HCT116 (cell line): Measurements from ENCODE around the gene THRB. TPM values are rescaled to one million over a fixed set of nuclear protein-coding genes. Genes with fewer than 3 reads are reported as not detected.

Experiments used
- ATAC-seq: fragments of 200-7000 bp; cut with Tn5 transposase; 2 replicates; pipeline ENCODE4 v1.9.1; 2020; ENCODE audit warnings: mild to moderate bottlenecking, moderate library complexity
- BruUV-seq: library from RNA; stranded (reverse); fragments of 400-500 nt; replicated peaks from 2 replicates; lab custom pipeline; 2021; lab: Mats Ljungman, UMichigan
- CTCF ChIA-PET: fragments of 300-600 bp; sonication (Branson Sonifier 250); formaldehyde crosslinking; loops from one replicate; lab custom pipeline; 2021; ENCODE audit warnings: antibody characterized with exemption; lab: Charles Lee
- POLR2A ChIA-PET: fragments of 300-600, 350-600 bp; sonication (Branson Sonifier 250); formaldehyde crosslinking; loops from one replicate; lab custom pipeline; 2021; ENCODE audit warnings: antibody characterized with exemption; lab: Charles Lee
- RAD21 ChIA-PET, 2 experiments: fragments of 300-600 bp; sonication (Branson Sonifier 250); formaldehyde crosslinking; loops; one replicate each; lab custom pipeline; 2023; ENCODE audit warnings: low total read pairs in 2 of 2; ENCODE audit not compliant: uncharacterized antibody in 2 of 2, unreplicated experiment in 2 of 2, low non-redundant PET in 1 of 2; lab: Charles Lee
- DNase-seq: peaks from one replicate; pipeline ENCODE4 v3.0.0-alpha.2; 2010; ENCODE audit warnings: low read depth, low spot score
- H2AFZ ChIP-seq: fragments of 200-600 bp; shearing (Covaris generic), sonication (generic); 2 replicates; pipeline ENCODE4 v1.6.1; 2017; ENCODE audit warnings: low read depth, mixed run types, mixed read lengths, antibody characterized with exemption, low read length; ENCODE audit not compliant: poor library complexity, severe bottlenecking
- H3K27ac ChIP-seq: 2 replicates; pipeline ENCODE4 v1.5.1; 2012; ENCODE audit warnings: low read depth, low read length
- H3K27me3 ChIP-seq: fragments of 200-600 bp; sonication (generic); 2 replicates; pipeline ENCODE4 v1.6.1; 2016; ENCODE audit warnings: mixed run types, low read length, mixed read lengths; ENCODE audit not compliant: insufficient read depth
- H3K36me3 ChIP-seq, 2 experiments: fragments of 200-500 bp in 1 of 2; fragments of 200-600 bp in 1 of 2; sonication (Bioruptor generic) in 1 of 2; sonication (generic) in 1 of 2; 2 replicates each; pipeline versions ENCODE4 v1.5.1 to v1.6.1; 2014 to 2016; ENCODE audit warnings: low read length in 2 of 2, inconsistent platforms in 1 of 2, mixed read lengths in 1 of 2, mixed run types in 1 of 2; ENCODE audit not compliant: insufficient read depth in 2 of 2, control insufficient read depth in 1 of 2
- H3K4me1 ChIP-seq, 2 experiments: fragments of 200-600 bp in 1 of 2; sonication (generic) in 1 of 2; 2 replicates each; pipeline versions ENCODE4 v1.5.1 to v1.6.1; 2012 to 2017; ENCODE audit warnings: low read length in 2 of 2, inconsistent platforms in 1 of 2, mild to moderate bottlenecking in 1 of 2, mixed read lengths in 1 of 2, mixed run types in 1 of 2, moderate library complexity in 1 of 2; ENCODE audit not compliant: insufficient read depth in 2 of 2, control insufficient read depth in 1 of 2
- H3K4me2 ChIP-seq: fragments of 200-600 bp; sonication (generic); 2 replicates; pipeline ENCODE4 v1.6.1; 2017; ENCODE audit warnings: mixed run types, low read length, mixed read lengths
- H3K4me3 ChIP-seq, 2 experiments: fragments of 200-600 bp in 1 of 2; sonication (generic) in 1 of 2; replicated peaks in 1 of 2; 2 replicates each; pipeline ENCODE4 v1.5.1; 2011 to 2016; ENCODE audit warnings: low read length in 2 of 2, control low read depth in 1 of 2, low read depth in 1 of 2, mild to moderate bottlenecking in 1 of 2, mixed read lengths in 1 of 2, mixed run types in 1 of 2
- H3K79me2 ChIP-seq: fragments of 200-600 bp; sonication (generic); 2 replicates; pipeline ENCODE4 v1.6.1; 2017; ENCODE audit warnings: mild to moderate bottlenecking, mixed run types, low read length, moderate library complexity, mixed read lengths; ENCODE audit not compliant: insufficient read depth
- H3K9ac ChIP-seq: fragments of 200-600 bp; sonication (generic); 2 replicates; pipeline ENCODE4 v1.6.1; 2016; ENCODE audit warnings: low read length, mixed read lengths
- H3K9me2 ChIP-seq: fragments of 200-600 bp; sonication (generic), shearing (Covaris generic); 2 replicates; pipeline ENCODE4 v1.6.1; 2017; ENCODE audit warnings: mixed run types, mild to moderate bottlenecking, moderate library complexity; ENCODE audit not compliant: insufficient read depth
- H3K9me3 ChIP-seq, 2 experiments: fragments of 200-500 bp in 1 of 2; fragments of 200-600 bp in 1 of 2; sonication (Bioruptor generic) in 1 of 2; sonication (generic) in 1 of 2; 2 replicates each; pipeline ENCODE4 v1.6.1; 2014 to 2017; ENCODE audit warnings: low read length in 2 of 2, mixed read lengths in 2 of 2, inconsistent platforms in 1 of 2, low read depth in 1 of 2, mild to moderate bottlenecking in 1 of 2, mixed run types in 1 of 2, moderate library complexity in 1 of 2; ENCODE audit not compliant: control insufficient read depth in 1 of 2, insufficient read depth in 1 of 2
- H4K20me1 ChIP-seq: fragments of 200-600 bp; sonication (generic), shearing (Covaris generic); 2 replicates; pipeline ENCODE4 v1.6.1; 2017; ENCODE audit warnings: mixed run types, mild to moderate bottlenecking, moderate library complexity; ENCODE audit not compliant: insufficient read depth
- ATF3 ChIP-seq: IDR thresholded peaks from 2 replicates; pipeline ENCODE4 v1.6.1; 2012
- CBX3 ChIP-seq: IDR thresholded peaks from 2 replicates; pipeline ENCODE4 v1.6.1; 2012; ENCODE audit warnings: low read depth
- CEBPB ChIP-seq: IDR thresholded peaks from 2 replicates; pipeline ENCODE4 v1.6.1; 2012; ENCODE audit warnings: low read depth
- ELF1 ChIP-seq: IDR thresholded peaks from 2 replicates; pipeline ENCODE4 v1.6.1; 2012; ENCODE audit warnings: low read depth, borderline replicate concordance
- EZH2 ChIP-seq: fragments of 200-600 bp; sonication (generic); IDR thresholded peaks from 2 replicates; pipeline ENCODE4 v1.6.1; 2017; ENCODE audit warnings: antibody characterized with exemption, mixed run types
- FOSL1 ChIP-seq: IDR thresholded peaks from 2 replicates; pipeline ENCODE4 v1.6.1; 2012; ENCODE audit warnings: low read depth
- MAX ChIP-seq: IDR thresholded peaks from 2 replicates; pipeline ENCODE4 v1.6.1; 2012
- POLR2A ChIP-seq: IDR thresholded peaks from 2 replicates; pipeline ENCODE4 v1.7.0; 2011; ENCODE audit warnings: borderline replicate concordance; ENCODE audit not compliant: insufficient read depth, insufficient read length; ENCODE audit errors: extremely low read depth
- RAD21 ChIP-seq: IDR thresholded peaks from 2 replicates; pipeline ENCODE4 v1.6.1; 2012; ENCODE audit warnings: low read depth, mild to moderate bottlenecking
- SIN3A ChIP-seq: IDR thresholded peaks from 2 replicates; pipeline ENCODE4 v1.6.1; 2012; ENCODE audit warnings: low read depth
- SP1 ChIP-seq: IDR thresholded peaks from 2 replicates; pipeline ENCODE4 v1.6.1; 2012; ENCODE audit warnings: low read depth
- TCF7L2 ChIP-seq: IDR thresholded peaks from 2 replicates; pipeline ENCODE4 v1.7.0; 2011; ENCODE audit warnings: borderline replicate concordance, inconsistent platforms; ENCODE audit not compliant: insufficient read depth, insufficient read length; ENCODE audit errors: extremely low read depth
- YY1 ChIP-seq: IDR thresholded peaks from 2 replicates; pipeline ENCODE4 v1.6.1; 2011; ENCODE audit warnings: low read length, low read depth, moderate library complexity, mild to moderate bottlenecking; ENCODE audit not compliant: insufficient replicate concordance; ENCODE audit errors: extremely low read depth
- ZFX ChIP-seq: fragments of 450-650 bp; IDR thresholded peaks from 2 replicates; pipeline ENCODE4 v1.6.1; 2017
- intact Hi-C: fragments of 100-400 bp; cut with micrococcal nuclease; formaldehyde crosslinking; loops from 2 replicates; pipeline ENCODE4 v1.10.0; 2022
- total RNA-seq: library from RNA; stranded (reverse); gene quantifications from one replicate; pipeline ENCODE4 v1.2.1, GENCODE V29; 2021; ENCODE audit not compliant: unreplicated experiment
- TF ChIP-seq, protein P1 (sequence below), 3 experiments: fragments of 200-600 bp in 1 of 3; sonication (generic) in 1 of 3; IDR thresholded peaks in 2 of 3; conservative IDR thresholded peaks in 1 of 3; 2 replicates each; pipeline ENCODE4 v1.5.1; 2012 to 2017; ENCODE audit warnings: low read depth in 2 of 3, low read length in 2 of 3, antibody characterized with exemption in 1 of 3, borderline replicate concordance in 1 of 3, control low read depth in 1 of 3, mild to moderate bottlenecking in 1 of 3, mixed read lengths in 1 of 3, mixed run types in 1 of 3, moderate library complexity in 1 of 3; ENCODE audit not compliant: insufficient read depth in 1 of 3
- TF ChIP-seq, protein P2 (sequence below): IDR thresholded peaks from 2 replicates; pipeline ENCODE4 v1.6.1; 2012; ENCODE audit warnings: low read depth

Gene THRB
- total RNA-seq, 1 experiment from 2014 or later, result 2.5 TPM

- BruUV-seq, result no TSS peak
- H3K9ac ChIP-seq, result no peak overlapping the region
- TF ChIP-seq SIN3A (no peak), SP1 (no peak), TCF7L2 (no peak), ZFX (no peak), ELF1 (no peak), YY1 (no peak), FOSL1 (no peak), CBX3 (no peak), RAD21 (no peak), EZH2 (no peak), ATF3 (no peak), POLR2A (no peak), MAX (no peak), CEBPB (no peak)
- TF ChIP-seq, protein P1, sequence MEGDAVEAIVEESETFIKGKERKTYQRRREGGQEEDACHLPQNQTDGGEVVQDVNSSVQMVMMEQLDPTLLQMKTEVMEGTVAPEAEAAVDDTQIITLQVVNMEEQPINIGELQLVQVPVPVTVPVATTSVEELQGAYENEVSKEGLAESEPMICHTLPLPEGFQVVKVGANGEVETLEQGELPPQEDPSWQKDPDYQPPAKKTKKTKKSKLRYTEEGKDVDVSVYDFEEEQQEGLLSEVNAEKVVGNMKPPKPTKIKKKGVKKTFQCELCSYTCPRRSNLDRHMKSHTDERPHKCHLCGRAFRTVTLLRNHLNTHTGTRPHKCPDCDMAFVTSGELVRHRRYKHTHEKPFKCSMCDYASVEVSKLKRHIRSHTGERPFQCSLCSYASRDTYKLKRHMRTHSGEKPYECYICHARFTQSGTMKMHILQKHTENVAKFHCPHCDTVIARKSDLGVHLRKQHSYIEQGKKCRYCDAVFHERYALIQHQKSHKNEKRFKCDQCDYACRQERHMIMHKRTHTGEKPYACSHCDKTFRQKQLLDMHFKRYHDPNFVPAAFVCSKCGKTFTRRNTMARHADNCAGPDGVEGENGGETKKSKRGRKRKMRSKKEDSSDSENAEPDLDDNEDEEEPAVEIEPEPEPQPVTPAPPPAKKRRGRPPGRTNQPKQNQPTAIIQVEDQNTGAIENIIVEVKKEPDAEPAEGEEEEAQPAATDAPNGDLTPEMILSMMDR (IDR thresholded peaks at IDR 0.05 in 2 of 3, conservative IDR thresholded peaks at IDR 0.05 in 1 of 3; ENCODE audit: borderline replicate concordance in 1 of 3, insufficient read depth in 1 of 3, low read depth in 2 of 3, low read length in 2 of 3), result no peak
- TF ChIP-seq, protein P2, sequence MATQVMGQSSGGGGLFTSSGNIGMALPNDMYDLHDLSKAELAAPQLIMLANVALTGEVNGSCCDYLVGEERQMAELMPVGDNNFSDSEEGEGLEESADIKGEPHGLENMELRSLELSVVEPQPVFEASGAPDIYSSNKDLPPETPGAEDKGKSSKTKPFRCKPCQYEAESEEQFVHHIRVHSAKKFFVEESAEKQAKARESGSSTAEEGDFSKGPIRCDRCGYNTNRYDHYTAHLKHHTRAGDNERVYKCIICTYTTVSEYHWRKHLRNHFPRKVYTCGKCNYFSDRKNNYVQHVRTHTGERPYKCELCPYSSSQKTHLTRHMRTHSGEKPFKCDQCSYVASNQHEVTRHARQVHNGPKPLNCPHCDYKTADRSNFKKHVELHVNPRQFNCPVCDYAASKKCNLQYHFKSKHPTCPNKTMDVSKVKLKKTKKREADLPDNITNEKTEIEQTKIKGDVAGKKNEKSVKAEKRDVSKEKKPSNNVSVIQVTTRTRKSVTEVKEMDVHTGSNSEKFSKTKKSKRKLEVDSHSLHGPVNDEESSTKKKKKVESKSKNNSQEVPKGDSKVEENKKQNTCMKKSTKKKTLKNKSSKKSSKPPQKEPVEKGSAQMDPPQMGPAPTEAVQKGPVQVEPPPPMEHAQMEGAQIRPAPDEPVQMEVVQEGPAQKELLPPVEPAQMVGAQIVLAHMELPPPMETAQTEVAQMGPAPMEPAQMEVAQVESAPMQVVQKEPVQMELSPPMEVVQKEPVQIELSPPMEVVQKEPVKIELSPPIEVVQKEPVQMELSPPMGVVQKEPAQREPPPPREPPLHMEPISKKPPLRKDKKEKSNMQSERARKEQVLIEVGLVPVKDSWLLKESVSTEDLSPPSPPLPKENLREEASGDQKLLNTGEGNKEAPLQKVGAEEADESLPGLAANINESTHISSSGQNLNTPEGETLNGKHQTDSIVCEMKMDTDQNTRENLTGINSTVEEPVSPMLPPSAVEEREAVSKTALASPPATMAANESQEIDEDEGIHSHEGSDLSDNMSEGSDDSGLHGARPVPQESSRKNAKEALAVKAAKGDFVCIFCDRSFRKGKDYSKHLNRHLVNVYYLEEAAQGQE, result no peak
These were observed 223.9 kb downstream of the THRB start for GRCh38 chr3:24270744-24271143.

More at GRCh38 chr3:24270744-24271143, 223.9 kb downstream of the THRB start:
- no peak for ATAC-seq
- intact Hi-C loops, result no loop called here
- ChIA-PET POLR2A (no interaction called here), CTCF (interaction anchor here (1.2 kb wide), 1 partner anchor 9 kb away, joined by 3 read pairs; no protein-coding TSS in a partner anchor), RAD21 (no interaction called here)
- H3K9me3 ChIP-seq, result no peaks in the 10 kb centered on the region
- no peaks in the 10 kb centered on the region for H4K20me1 ChIP-seq
- H3K27me3 ChIP-seq, result no peaks in the 10 kb centered on the region
- no peaks in the 10 kb centered on the region for H3K9me2 ChIP-seq
- H3K4me3 ChIP-seq, result no peak overlapping the region
- no peak overlapping the region for H3K4me2 ChIP-seq
- DNase-seq, result no peak
- no peaks in the 10 kb centered on the region for H3K4me1 ChIP-seq
- no peaks in the 10 kb centered on the region for H3K79me2 ChIP-seq
- no peaks in the 10 kb centered on the region for H3K36me3 ChIP-seq
- no peak overlapping the region for H2AFZ ChIP-seq
- H3K27ac ChIP-seq, result no peak overlapping the region
